Caco-2 (cell line): Measurements from ENCODE around the gene UBTD1. TPM values are rescaled to one million over a fixed set of nuclear protein-coding genes. Genes with fewer than 3 reads are reported as not detected.

Experiments
- BruUV-seq: library from RNA; stranded (reverse); fragments of 400-500 nt; replicated peaks from 2 replicates; lab custom pipeline; 2021; lab: Mats Ljungman, UMichigan
- CTCF ChIA-PET: fragments of 300-600 bp; sonication (Branson Sonifier 250); formaldehyde crosslinking; loops from one replicate; lab custom pipeline; 2022; ENCODE audit warnings: antibody characterized with exemption; lab: Charles Lee
- POLR2A ChIA-PET: fragments of 300-600 bp; sonication (Branson Sonifier 250); formaldehyde crosslinking; loops from one replicate; lab custom pipeline; 2022; ENCODE audit warnings: antibody characterized with exemption; lab: Charles Lee
- DNase-seq, 2 experiments: peaks; one replicate each; pipeline versions ENCODE4 v3.0.0 to v3.0.0-alpha.2; 2020 to 2022
- H3K27me3 ChIP-seq: replicated peaks from 2 replicates; pipeline ENCODE4 v1.6.0; 2011; ENCODE audit warnings: low read length; ENCODE audit not compliant: control insufficient read depth, insufficient read depth
- H3K36me3 ChIP-seq: 2 replicates; pipeline ENCODE4 v1.5.1; 2011; ENCODE audit warnings: low read length; ENCODE audit not compliant: control insufficient read depth, insufficient read depth
- H3K4me1 ChIP-seq: fragments of 250-450 bp; sonication (Bioruptor Pico); 2 replicates; pipeline ENCODE4 v1.5.1; 2020; ENCODE audit warnings: mild to moderate bottlenecking
- H3K4me3 ChIP-seq: 2 replicates; pipeline ENCODE4 v1.5.1; 2011; ENCODE audit warnings: low read depth, mild to moderate bottlenecking, control low read depth, low read length
- H3K9me3 ChIP-seq: fragments of 250-450 bp; sonication (Bioruptor Pico); 2 replicates; pipeline ENCODE4 v1.5.1; 2020; ENCODE audit warnings: mild to moderate bottlenecking, moderate library complexity
- H3K27ac Mint-ChIP-seq: one replicate; pipeline ENCODE4 v1.8.0; 2022; ENCODE audit warnings: mixed read lengths; ENCODE audit not compliant: unreplicated experiment
- H3K27me3 Mint-ChIP-seq: one replicate; pipeline ENCODE4 v1.8.0; 2022; ENCODE audit warnings: mixed read lengths; ENCODE audit not compliant: insufficient read depth, unreplicated experiment
- H3K36me3 Mint-ChIP-seq: one replicate; pipeline ENCODE4 v1.8.0; 2022; ENCODE audit warnings: mild to moderate bottlenecking, mixed read lengths; ENCODE audit not compliant: insufficient read depth, unreplicated experiment
- H3K4me1 Mint-ChIP-seq: one replicate; pipeline ENCODE4 v1.8.0; 2022; ENCODE audit warnings: low read depth, mixed read lengths; ENCODE audit not compliant: unreplicated experiment
- H3K4me3 Mint-ChIP-seq: one replicate; pipeline ENCODE4 v1.8.0; 2022; ENCODE audit warnings: mild to moderate bottlenecking, moderate library complexity, mixed read lengths; ENCODE audit not compliant: unreplicated experiment
- H3K9me3 Mint-ChIP-seq: one replicate; pipeline ENCODE4 v1.8.0; 2022; ENCODE audit warnings: mixed read lengths; ENCODE audit not compliant: unreplicated experiment
- intact Hi-C: fragments of 100-400 bp; cut with micrococcal nuclease; formaldehyde crosslinking; loops from one replicate; pipeline ENCODE4 v1.10.0; 2022; ENCODE audit not compliant: unreplicated experiment
- total RNA-seq: library from RNA; stranded (reverse); gene quantifications from 2 replicates; pipeline ENCODE4 v1.2.3, GENCODE V29; 2022
- TF ChIP-seq, protein P1 (sequence below), 2 experiments: fragments of 200-600 bp in 1 of 2; IDR thresholded peaks; 1 replicate in 1 of 2; 2 replicates in 1 of 2; pipeline versions ENCODE4 v1.5.1 to v1.8.0; 2011 to 2022; ENCODE audit warnings: antibody characterized with exemption in 1 of 2, control low read depth in 1 of 2, inconsistent platforms in 1 of 2, low read depth in 1 of 2, low read length in 1 of 2, mild to moderate bottlenecking in 1 of 2, moderate library complexity in 1 of 2; ENCODE audit not compliant: insufficient read depth in 1 of 2, severe bottlenecking in 1 of 2, unreplicated experiment in 1 of 2

The UBTD1 gene
- total RNA-seq, 1 experiment from 2014 or later = 11.4 TPM

DNA sequence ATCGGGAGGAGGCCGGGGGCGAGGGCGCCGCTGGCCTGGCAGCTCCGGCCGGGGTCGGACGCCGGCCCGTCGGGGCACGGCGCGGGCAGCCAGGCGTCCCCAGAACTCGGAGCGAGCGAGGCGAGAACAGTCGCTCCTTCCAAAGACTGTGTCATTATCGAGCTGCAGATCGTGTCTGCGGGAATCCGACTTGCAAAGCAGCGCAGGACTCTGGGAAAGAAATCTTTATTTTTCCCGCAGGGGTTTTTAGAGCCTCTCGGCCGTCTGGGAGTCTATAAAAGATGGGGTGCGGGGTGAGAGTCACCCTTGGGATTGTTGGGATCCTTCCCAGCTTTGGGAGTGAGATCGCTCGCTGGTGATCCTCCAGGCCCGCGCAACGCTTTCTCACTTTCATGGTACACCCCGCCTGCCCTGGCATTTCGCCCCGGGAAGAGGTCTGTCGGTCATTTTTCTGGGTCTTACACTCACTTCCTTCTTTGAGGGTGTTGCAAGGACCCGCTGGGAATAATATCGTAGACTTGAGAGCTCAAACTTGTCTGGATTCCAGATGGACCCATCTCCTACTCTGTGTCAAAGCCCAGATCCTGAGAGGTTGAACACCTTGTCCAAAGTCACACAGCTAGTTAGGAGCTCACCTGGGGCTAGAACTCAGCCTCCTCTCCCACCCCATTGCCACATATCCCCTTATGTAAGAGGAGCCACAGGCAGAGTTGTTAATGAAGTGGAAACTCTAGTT is 1.0 kb downstream of the UBTD1 start:
- no peaks in the 10 kb centered on the region for H3K9me3 Mint-ChIP-seq

DNA sequence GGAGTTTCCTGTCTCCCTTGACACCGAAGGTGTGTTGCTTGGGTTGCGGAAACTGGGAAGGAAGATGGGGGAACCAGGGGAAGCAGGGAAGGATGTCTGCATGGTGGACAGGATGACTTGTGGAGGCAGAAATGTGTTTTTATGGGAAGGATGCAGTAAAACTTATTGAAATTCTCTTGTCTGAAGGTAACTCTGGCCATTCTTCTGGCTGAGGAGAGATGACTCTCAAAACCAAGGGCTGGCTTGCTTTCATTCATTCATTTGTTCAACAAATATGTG is 1.5 kb downstream of the UBTD1 start:
- Mint-ChIP-seq H3K36me3 (peaks cover 14% of the 10 kb centered on the region), H3K9me3 (no peaks in the 10 kb centered on the region), H3K4me3 (peak overlapping the region; percentile 91), H3K27me3 (no peaks in the 10 kb centered on the region), H3K4me1 (peaks cover 16% of the 10 kb centered on the region), H3K27ac (no peak overlapping the region)
- POLR2A ChIA-PET = no interaction called here
- no TSS peak for BruUV-seq
- Histone ChIP-seq H3K9me3 (no peaks in the 10 kb centered on the region), H3K4me1 (peaks cover 16% of the 10 kb centered on the region), H3K4me3 (no peak overlapping the region), H3K36me3 (no peaks in the 10 kb centered on the region), H3K27me3 (no peaks in the 10 kb centered on the region)
- TF ChIP-seq, protein P1, sequence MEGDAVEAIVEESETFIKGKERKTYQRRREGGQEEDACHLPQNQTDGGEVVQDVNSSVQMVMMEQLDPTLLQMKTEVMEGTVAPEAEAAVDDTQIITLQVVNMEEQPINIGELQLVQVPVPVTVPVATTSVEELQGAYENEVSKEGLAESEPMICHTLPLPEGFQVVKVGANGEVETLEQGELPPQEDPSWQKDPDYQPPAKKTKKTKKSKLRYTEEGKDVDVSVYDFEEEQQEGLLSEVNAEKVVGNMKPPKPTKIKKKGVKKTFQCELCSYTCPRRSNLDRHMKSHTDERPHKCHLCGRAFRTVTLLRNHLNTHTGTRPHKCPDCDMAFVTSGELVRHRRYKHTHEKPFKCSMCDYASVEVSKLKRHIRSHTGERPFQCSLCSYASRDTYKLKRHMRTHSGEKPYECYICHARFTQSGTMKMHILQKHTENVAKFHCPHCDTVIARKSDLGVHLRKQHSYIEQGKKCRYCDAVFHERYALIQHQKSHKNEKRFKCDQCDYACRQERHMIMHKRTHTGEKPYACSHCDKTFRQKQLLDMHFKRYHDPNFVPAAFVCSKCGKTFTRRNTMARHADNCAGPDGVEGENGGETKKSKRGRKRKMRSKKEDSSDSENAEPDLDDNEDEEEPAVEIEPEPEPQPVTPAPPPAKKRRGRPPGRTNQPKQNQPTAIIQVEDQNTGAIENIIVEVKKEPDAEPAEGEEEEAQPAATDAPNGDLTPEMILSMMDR (IDR thresholded peaks at IDR 0.05; ENCODE audit: insufficient read depth in 1 of 2, low read depth in 1 of 2, low read length in 1 of 2, severe bottlenecking in 1 of 2, unreplicated experiment in 1 of 2) = no peak
- CTCF ChIA-PET = interaction anchor here (1.7 kb wide), 1 partner anchor 36 kb away, joined by 5 read pairs; no protein-coding TSS in a partner anchor
- intact Hi-C loops = no loop called here
- no peak for DNase-seq

More for the DNA sequence above, 1.0 kb downstream of the UBTD1 start:
- intact Hi-C loops = loop anchor here (5.0 kb wide), 1 partner anchor 167 kb away; the partner anchor contains the start of gene FRAT2
- Mint-ChIP-seq H3K27me3 (no peaks in the 10 kb centered on the region), H3K36me3 (peaks cover 14% of the 10 kb centered on the region), H3K27ac (no peak overlapping the region), H3K4me1 (peaks cover 21% of the 10 kb centered on the region), H3K4me3 (peak overlapping the region; percentile 91)
- Histone ChIP-seq H3K9me3 (no peaks in the 10 kb centered on the region), H3K36me3 (no peaks in the 10 kb centered on the region), H3K4me1 (peaks cover 18% of the 10 kb centered on the region), H3K4me3 (peak overlapping the region; percentile 71), H3K27me3 (no peaks in the 10 kb centered on the region)
- ChIA-PET CTCF (interaction anchor here (0.6 to 1.7 kb wide), 5 partner anchors 36 to 113 kb away, joined by 4 to 7 read pairs (median 5); partner anchors contain the start of gene RRP12), POLR2A (interaction anchor here (0.6 to 0.7 kb wide), 4 partner anchors 23 to 237 kb away, joined by 3 read pairs; partner anchors contain the start of genes RRP12 and ZFYVE27)
- TF ChIP-seq, protein P1 (IDR thresholded peaks at IDR 0.05; ENCODE audit: insufficient read depth in 1 of 2, low read depth in 1 of 2, low read length in 1 of 2, severe bottlenecking in 1 of 2, unreplicated experiment in 1 of 2) = no peak
- DNase-seq = no peak
- no TSS peak for BruUV-seq

DNA sequence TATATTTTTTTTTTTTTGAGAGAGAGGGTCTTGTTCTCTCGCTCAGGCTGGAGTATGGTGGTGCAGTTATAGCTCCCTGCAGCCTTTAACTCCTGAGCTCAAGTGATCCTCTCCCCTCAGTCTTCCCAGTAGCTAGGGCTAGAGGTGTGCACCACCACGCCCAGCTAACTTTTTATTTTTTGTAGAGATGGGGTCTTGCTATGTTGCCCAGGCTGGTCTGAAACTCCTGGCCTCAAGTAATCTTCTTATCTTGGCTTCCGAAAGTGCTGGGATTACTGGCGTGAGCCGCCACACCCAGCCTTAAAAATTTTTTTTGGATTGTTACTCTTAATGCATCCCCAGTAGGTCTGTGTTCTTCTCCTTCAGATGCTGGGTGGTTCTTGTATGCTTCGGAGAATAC is 4.2 kb downstream of the UBTD1 start:
- no peak overlapping the region for H3K27ac Mint-ChIP-seq
- Histone ChIP-seq H3K27me3 (no peaks in the 10 kb centered on the region), H3K4me3 (no peak overlapping the region), H3K4me1 (no peaks in the 10 kb centered on the region; the same call in 1 of the 2 replicates), H3K9me3 (no peaks in the 10 kb centered on the region), H3K36me3 (no peaks in the 10 kb centered on the region)
- TF ChIP-seq, protein P1 (IDR thresholded peaks at IDR 0.05; ENCODE audit: insufficient read depth in 1 of 2, low read depth in 1 of 2, low read length in 1 of 2, severe bottlenecking in 1 of 2, unreplicated experiment in 1 of 2) = no peak
- ChIA-PET CTCF (no interaction called here), POLR2A (no interaction called here)
- BruUV-seq = no TSS peak
- no peaks in the 10 kb centered on the region for H3K27me3 Mint-ChIP-seq
- DNase-seq = no peak
- H3K4me1 Mint-ChIP-seq = peaks cover 15% of the 10 kb centered on the region
- H3K9me3 Mint-ChIP-seq = no peaks in the 10 kb centered on the region
- intact Hi-C loops = no loop called here
- no peak overlapping the region for H3K4me3 Mint-ChIP-seq
- H3K36me3 Mint-ChIP-seq = peaks cover 8% of the 10 kb centered on the region
